Chondrocyte (in vitro differentiated cells): ENCODE results near the gene ILF3. TPM values are rescaled to one million over a fixed set of nuclear protein-coding genes. Genes with fewer than 3 reads are reported as not detected.

ENCODE experiments used
- DNase-seq: peaks from one replicate; pipeline ENCODE4 v3.0.0; 2021; ENCODE audit warnings: mixed read lengths, low spot score
- H3K27ac Mint-ChIP-seq: one replicate; pipeline ENCODE4 v1.8.0; 2021; ENCODE audit warnings: mild to moderate bottlenecking, moderate library complexity, mixed read lengths; ENCODE audit not compliant: unreplicated experiment
- H3K27me3 Mint-ChIP-seq: 2 replicates; pipeline ENCODE4 v1.8.0; 2021; ENCODE audit warnings: low read depth, mixed read lengths
- H3K36me3 Mint-ChIP-seq: 2 replicates; pipeline ENCODE4 v1.8.0; 2021; ENCODE audit warnings: low read depth, mixed read lengths
- H3K4me1 Mint-ChIP-seq: 2 replicates; pipeline ENCODE4 v1.8.0; 2021; ENCODE audit warnings: low read depth, mild to moderate bottlenecking, mixed read lengths
- H3K4me3 Mint-ChIP-seq: one replicate; pipeline ENCODE4 v1.8.0; 2021; ENCODE audit warnings: mild to moderate bottlenecking, moderate library complexity, mixed read lengths; ENCODE audit not compliant: unreplicated experiment
- H3K9me3 Mint-ChIP-seq: 2 replicates; pipeline ENCODE4 v1.8.0; 2021; ENCODE audit warnings: low read depth, mixed read lengths
- CTCF ChIP-seq: fragments of 200-600 bp; sonication (generic); IDR thresholded peaks from 2 replicates; pipeline ENCODE4 v1.5.0; 2021; ENCODE audit warnings: antibody characterized with exemption, mild to moderate bottlenecking, moderate library complexity
- long read RNA-seq: library from polyadenylated mRNA; stranded (forward); transcript quantifications from one replicate; pipeline ENCODE4 v2.0.0, GENCODE V29; 2021
- total RNA-seq: library from RNA; stranded (reverse); gene quantifications from 3 replicates; pipeline ENCODE4 v1.2.1, GENCODE V29; 2021

The ILF3 gene
- total RNA-seq = 156 to 234 TPM (median 171 TPM) in 3 replicates
- long read RNA-seq, transcript ILF3-221 (3 exons, 2,579 nt) = major isoform, 5 of 56 reads
- long read RNA-seq, partial matches to known transcripts = 22 of 56 reads
- long read RNA-seq, other reads (novel, unspliced or antisense) = 23 of 56 reads

GRCh38 chr19:10653732-10654609 lies at the start of gene ILF3:
ILF3 (plus strand) TSS chr19:10654346; CDS start chr19:10670606, 16,260 bp downstream.
- no peak for TF ChIP-seq CTCF
- Mint-ChIP-seq H3K4me3 (peak within 1 kb of the TSS; percentile 92), H3K27me3 (no peaks in the 10 kb centered on the region), H3K4me1 (peaks cover 35% of the 10 kb centered on the region), H3K9me3 (no peaks in the 10 kb centered on the region), H3K27ac (peak within 1 kb of the TSS; percentile 99), H3K36me3 (peaks cover 3% of the 10 kb centered on the region)
- DNase-seq = peak; percentile 99

GRCh38 chr19:10604460-10604980 lies 49.6 kb upstream of the ILF3 start:
- H3K4me3 Mint-ChIP-seq = peak overlapping the region; percentile 89
- H3K9me3 Mint-ChIP-seq = no peaks in the 10 kb centered on the region
- no peak for DNase-seq
- peaks cover 2% of the 10 kb centered on the region for H3K36me3 Mint-ChIP-seq
- no peak for TF ChIP-seq CTCF
- no peaks in the 10 kb centered on the region for H3K27me3 Mint-ChIP-seq
- H3K27ac Mint-ChIP-seq = peak overlapping the region; percentile 98
- peaks cover 21% of the 10 kb centered on the region for H3K4me1 Mint-ChIP-seq

- H3K27ac Mint-ChIP-seq = no peak overlapping the region
- peaks cover 16% of the 10 kb centered on the region for H3K4me1 Mint-ChIP-seq
- no peak for DNase-seq
- TF ChIP-seq CTCF = no peak
- H3K4me3 Mint-ChIP-seq = no peak overlapping the region
- no peaks in the 10 kb centered on the region for H3K9me3 Mint-ChIP-seq
- peaks cover 2% of the 10 kb centered on the region for H3K36me3 Mint-ChIP-seq
- no peaks in the 10 kb centered on the region for H3K27me3 Mint-ChIP-seq
Measured at GRCh38 chr19:10611907-10612306, 42.2 kb upstream of the ILF3 start.

GRCh38 chr19:10612499-10613119 lies 41.5 kb upstream of the ILF3 start:
- no peaks in the 10 kb centered on the region for H3K36me3 Mint-ChIP-seq
- TF ChIP-seq CTCF = no peak
- peaks cover 23% of the 10 kb centered on the region for H3K4me1 Mint-ChIP-seq
- peak overlapping the region; percentile 63 for H3K27ac Mint-ChIP-seq
- no peaks in the 10 kb centered on the region for H3K9me3 Mint-ChIP-seq
- DNase-seq = no peak
- no peaks in the 10 kb centered on the region for H3K27me3 Mint-ChIP-seq
- H3K4me3 Mint-ChIP-seq = no peak overlapping the region

- Mint-ChIP-seq H3K9me3 (no peaks in the 10 kb centered on the region), H3K4me3 (no peak overlapping the region), H3K27ac (peak overlapping the region; percentile 46), H3K4me1 (peaks cover 28% of the 10 kb centered on the region), H3K27me3 (no peaks in the 10 kb centered on the region), H3K36me3 (no peaks in the 10 kb centered on the region)
- no peak for TF ChIP-seq CTCF
- no peak for DNase-seq
Measured at GRCh38 chr19:10615429-10616023, 38.6 kb upstream of the ILF3 start.
